Astrocyte of the hippocampus (primary cell): ENCODE results near the gene IRF2BP2.
"Not testable (repeated sequence)": the region's sequence is repeated elsewhere in the genome, so short reads cannot be mapped to it uniquely, and the experiment has no call there.

ENCODE experiments used
- DNase-seq: peaks from one replicate; pipeline ENCODE4 v3.0.0; 2011; ENCODE audit warnings: low read depth, low spot score

IRF2BP2 gene

DNA sequence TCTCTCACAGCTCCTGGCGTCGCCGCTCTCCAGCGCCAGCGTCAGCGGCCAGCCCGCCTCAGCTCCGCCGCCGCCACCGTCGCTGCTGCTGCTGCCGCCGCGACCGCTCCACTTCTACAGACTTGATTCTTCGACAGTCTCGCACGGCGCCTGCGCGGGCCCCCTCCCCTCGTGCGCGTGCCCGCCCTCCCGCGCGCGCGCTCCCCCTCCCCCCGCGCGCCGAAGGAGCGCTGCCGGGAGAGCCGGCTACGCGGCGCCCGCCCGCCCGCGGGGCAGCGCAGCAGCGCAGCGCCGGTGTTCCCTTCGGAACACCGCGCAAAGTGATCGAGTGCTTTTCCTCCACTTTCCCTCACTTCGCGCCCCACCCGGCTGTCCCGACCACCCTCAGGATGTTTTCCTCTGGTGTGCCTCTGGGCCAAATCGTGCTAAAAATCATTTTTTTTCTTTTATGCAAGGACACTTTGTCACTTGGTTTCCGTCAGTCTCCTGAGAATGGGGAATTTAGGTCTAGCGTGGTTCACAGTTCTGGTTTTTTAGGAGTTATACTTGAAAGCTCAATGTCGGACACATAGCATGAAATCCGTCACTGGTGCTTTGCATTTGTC is at the start of gene IRF2BP2:
Gene IRF2BP2 (minus strand): TSS at position 118 of the 605 bp plus-strand sequence. CDS start 684 bp downstream, outside the sequence.
- peak; percentile 96 for DNase-seq

DNA sequence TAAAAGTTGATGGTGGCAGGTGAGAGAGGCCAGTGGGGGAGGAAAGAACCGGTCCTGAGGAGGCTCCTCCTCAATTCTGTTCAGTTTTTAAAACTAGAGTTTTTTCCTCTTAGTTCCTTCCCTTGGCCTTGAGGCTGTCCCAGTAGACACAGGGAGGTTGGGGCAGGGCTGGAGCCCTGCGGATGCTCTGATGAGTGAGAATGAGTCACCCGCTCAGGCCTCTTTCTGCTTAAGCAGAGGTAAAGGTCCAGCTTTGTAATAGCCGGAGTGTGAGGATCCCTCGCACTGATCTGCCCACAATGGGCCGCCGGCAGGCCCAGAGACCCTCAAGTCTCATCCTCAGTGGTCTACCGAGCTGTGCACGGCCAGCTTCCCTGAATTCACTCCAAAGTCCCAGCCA is 49.6 kb upstream of the IRF2BP2 start:
- DNase-seq: peak; percentile 71

DNA sequence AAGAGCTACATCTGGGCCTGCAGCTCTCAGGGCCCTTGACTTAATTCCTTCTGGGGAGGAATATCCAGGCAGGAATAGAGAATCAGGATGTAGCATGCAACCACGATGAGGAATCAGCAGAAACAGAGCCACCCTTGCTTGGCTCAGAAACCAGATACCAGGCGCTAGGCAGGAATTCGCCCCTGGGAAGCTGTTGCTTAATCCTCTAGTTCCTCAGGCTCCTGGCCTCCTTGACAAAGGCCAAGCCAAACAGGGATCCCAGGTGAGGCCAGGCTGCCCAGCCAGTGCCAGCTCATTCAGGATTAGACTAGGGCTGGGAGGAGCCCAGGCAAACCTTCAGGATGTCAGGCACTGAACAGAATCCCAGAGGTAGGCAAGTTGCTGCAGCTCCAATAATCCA is 48.2 kb upstream of the IRF2BP2 start:
- DNase-seq: peak; percentile 45

DNA sequence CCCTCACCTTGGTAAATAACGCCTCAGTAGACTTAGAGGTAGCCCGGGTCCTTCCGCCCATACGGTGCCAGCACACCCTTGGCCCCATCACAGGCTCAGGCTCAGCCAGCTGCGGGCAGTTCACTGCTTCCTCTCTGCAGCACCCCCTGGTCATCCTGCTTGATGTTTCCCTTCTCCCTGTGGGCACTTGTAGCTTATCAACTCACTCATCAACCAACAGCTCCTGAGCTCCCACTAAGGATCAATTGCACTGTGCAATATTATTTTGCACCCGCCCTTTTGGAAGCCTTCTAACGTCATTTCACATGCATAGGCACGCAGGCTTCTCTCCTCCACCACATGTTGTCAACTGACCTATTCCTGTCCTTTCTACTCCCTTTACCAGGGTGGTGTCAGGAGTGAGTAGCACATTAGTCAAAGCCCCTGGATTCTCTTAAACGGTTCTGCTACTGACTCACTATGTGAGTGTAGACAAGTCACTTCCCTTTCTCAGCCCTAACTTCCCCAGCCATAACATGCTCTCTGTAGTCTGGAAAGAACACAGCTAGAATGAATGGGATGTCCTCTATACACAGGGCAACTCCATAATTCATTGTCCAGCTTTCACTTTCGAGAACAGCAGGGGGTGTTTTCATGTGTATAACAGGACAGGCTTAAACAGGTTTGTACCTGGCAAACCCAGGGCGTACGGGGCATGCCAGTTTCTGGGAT is 47.1 kb upstream of the IRF2BP2 start:
- peak; percentile 41 for DNase-seq

DNA sequence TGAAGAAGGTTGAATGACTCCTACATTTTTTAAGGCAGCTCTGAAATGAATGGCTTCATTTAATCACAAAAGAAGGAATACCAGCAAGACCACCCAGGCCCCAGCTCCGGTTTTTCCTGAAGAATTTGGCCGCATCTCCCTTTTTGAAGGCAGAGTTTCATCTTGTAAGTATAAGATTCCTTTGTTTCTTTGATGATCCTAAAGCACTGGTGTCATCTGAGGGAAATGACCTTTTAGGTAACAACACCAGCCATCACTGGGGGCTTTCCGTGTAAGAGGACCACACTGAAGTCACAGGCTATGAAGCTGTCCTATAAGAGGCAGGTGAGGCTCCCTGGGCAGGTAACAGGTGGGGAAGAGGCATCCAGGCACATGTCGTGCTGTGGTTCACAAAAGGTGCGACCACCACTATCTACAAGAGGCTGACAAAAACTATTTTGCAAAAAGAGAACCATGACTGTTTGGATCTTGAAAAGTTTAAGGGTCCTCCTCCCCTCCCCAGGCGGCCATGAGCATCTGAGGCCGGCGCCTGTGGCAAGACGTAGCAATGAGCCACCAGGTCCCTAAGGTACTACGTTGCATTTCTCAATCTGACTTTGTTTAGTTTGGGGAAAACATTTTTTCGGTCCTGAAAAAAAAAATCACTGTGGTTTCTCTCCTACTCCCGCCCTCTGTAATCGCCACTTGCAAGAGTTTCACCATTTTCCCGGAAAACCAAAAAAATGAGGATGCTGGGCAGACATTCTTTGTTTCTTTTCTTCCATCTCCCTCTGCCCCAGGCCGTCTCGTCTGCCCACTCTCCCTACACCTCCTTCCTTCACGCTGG is 46.3 kb upstream of the IRF2BP2 start:
- DNase-seq: no peak

DNA sequence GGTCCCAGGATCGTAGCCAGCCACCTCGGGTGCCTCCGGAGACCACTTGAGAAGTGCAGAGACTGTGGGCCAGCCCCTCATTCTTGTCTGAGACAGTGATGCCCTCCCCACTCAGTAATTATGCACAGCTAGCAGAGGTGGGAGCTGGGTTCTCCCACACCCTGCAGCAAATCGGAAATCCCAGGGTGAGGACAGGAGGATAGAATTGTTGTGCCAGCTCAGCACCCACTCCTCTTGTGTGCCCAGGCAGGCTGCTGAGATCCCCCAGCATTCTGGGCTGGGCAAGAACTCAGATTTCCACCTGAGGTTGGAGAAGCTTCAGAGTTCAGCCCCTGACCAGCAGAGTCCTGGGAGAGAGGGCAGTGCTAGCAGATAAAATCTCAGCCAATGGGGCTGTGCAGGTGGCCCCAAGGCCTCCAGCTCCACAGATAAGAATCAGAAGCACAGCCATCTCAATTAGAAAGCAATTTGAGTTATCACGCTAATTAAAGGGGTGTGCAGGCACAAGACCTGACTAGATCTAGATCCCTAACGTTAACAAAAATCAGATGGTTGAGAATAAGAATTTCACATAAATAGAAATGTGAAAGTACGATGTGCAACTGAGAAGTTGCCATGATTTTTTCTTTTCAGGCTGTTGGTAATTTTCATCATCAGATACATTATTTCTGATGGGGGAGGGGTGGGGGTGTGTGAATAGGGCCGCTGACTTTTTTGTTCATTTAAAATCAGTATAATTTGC is 45.5 kb upstream of the IRF2BP2 start:
- DNase-seq: no peak

DNA sequence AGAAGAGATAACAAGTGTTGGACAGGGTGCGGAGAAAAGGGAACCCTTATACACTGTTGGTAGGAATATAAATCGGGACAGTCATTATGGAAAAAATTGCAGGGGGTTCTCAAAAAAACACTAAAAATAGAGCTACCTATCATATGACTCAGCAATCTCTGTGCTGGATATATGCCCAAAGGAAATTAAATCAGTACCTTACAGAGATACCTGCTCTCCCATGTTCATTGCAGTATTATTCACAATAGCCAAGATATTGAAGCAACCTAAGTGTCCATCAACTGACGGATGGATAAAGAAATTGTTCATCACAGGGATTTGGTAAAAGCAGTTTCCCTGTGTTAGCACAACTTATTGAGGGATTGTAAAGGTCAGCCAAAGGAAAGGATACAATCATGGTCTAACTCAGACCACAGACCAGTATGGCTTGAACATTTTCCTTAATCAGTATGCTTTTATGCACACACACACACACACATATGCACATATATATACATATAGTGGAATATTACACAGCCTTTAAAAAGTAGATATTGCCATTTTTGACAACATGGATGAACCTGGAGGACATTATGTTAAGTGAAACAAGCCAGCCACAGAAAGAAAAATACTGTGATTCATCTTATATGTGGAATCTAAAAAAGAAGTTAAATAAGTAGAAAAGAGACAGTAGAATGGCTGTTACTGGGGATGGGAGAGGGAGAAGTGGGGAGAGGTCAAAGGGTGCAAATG is 44.2 kb upstream of the IRF2BP2 start:
- DNase-seq: no peak

DNA sequence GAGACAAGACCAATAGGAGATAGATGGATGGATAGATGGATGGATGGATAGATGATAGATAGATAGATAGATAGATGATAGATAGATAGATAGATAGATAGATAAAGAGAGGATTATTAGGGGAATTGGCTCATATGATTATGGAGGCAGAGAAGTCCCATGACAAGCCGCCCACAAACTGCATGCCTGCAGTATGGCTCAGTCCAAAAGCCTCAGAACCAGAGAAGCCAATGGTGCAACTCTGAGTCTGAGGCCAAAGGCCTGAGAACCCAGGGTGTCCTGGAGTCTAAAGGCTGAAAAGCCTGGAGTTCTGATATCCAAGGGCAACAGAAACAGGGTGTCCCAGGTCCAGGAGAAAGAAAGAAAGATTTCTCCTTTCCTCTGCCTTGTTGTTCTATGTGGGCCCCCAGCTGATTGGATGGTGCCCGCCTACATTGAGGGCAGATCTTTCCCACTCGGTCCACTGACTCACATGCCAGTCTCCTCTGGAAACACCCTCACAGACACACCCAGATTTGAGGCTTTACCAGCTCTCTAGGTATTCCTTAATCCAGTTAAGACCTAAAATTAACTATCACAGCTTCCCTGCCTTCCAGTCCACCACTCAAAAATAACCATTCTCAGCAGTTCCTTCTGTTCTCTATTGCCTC is 39.6 kb upstream of the IRF2BP2 start:
- DNase-seq: no peak

DNA sequence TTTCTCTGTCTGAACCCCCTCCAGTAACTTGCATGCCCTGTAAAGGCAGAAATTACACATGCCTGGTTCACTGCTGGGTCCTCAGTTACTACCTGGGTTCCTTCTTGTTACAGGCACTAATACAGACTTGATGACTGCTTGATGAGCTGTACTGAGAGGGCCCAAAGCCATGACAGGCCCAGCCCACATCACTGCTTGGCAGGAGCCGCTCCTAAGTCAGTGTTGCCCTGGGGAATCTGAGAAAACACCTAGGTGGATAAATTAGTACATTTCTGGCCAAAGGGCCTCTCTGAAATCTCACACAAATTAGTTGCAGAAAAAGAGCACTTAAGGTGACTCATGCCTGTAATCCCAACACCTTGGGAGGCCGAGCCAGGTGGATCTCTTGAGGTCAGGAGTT is 37.8 kb upstream of the IRF2BP2 start:
- DNase-seq: peak; percentile 13

DNA sequence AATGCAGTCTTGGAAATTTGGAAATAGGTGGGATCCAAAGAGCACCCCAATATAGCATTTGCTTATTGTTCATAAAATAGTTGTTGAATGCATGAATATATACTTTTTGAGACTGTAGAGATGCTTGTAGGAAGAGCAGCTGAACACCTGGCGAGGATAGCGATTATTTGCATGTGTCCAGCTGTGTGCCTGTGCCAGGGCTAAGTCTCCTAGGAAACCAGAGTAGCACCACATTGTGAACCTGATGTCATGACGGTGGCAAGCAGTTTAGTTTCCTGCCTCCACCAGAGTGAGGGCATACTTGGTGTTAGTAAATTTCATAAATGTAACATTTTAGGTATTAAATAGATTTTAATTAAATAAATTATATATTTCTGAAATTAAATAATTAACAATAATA is 37.3 kb upstream of the IRF2BP2 start:
- DNase-seq: no peak

DNA sequence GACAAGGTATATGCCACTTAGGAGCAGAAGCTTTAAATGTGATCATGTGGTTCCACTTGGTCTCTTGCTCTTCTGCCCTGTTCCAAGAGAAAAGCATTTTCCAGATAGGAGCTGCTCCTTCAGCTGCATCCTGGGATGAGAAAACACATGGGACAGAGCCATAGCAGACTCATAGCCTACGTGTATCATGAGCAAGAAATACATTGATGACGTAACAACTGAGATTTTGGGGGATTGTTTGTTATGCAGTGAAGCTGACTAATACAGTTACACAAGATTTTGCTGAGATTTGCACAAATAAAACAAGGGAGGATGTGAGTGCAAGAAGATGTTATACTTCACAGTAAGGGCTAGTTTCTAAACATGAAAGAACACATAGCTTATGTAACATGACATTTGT is 36.0 kb upstream of the IRF2BP2 start:
- no peak for DNase-seq

DNA sequence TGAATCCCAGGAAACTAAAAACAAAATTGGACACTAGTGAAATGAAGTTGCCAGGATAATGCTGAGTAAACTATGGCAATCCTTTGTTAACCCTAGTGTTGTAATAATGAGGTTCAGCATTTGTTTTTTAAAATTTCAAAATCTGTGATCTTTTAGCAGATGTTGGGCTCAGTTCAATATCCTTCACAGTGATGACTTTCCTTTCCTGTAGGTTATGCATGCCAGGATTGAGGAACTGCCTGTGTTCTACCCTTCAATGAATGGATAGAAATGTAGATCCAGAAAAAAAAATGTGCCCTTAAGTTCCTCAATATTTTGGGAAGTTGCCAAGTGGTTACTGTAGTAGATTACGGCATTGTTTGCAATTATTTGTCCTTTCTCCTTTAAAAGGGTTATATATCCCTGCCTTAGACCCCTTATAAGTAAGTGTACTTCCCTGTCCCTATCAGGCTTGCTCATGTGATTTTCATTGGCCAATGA is 35.5 kb upstream of the IRF2BP2 start:
- DNase-seq: no peak

DNA sequence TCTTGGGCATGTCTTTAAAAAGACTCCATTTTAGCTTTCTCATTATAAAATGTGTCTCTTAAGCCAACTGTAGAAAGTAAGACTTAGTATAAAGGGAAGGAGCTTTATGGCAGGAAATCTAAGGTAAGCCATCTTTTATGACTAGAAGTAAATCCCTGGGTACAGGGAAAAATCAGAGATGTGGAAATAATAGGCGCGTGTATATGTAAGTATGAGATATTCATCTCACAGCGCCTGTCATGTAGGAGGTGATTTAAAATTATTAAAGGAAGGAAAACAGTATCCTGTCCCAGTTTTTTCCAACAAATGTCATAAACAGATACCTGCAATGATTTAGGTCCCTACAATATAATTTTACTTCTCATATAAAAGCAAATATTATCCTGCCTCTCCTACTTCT is 35.0 kb upstream of the IRF2BP2 start:
- no peak for DNase-seq

DNA sequence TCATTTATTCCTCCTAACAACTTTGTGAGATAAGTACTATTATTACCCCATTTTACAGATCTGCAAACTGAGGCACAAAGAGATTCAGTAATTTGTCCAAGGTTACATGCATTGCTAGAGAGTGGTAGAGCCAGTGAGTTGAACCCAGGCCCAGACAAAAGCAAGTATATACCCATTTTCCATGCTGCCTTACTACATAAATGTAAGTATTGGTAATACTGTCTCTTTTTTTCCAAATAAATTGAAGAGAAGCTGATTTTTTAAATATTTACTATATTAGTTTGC is 33.8 kb upstream of the IRF2BP2 start:
- DNase-seq: no peak

DNA sequence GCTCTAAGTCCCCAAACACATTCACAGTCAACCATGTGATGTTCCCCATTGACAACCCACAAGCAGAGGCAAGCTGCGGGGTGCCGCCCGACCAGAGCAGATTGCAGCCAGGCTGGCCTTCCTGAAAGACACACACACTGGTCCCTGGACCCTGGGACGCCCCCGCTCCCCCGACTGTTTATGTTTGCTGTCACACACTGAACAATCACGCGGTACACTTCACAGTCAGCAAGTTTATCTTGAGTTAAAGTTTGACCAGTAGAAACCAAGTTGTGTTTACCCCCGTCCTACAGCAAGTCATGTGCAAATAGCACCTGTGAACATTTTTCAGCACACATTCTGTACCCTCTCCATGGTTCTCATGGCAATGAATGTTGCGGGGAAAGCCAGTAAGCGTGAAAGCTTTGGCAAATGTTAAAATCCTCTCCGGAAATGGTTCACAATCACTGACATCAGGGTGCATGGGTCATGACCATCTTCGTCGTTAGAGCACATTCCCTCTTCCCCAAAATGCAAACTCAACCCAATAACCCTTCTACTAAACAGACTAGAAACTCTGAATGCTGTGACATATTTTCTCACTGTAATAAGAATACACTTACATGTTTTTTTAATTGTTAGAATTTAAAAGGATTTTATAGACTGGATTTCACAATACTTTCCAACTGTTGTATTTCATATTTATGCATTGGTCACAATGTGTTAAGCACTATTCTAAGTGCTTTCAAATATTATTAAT is 33.3 kb upstream of the IRF2BP2 start:
- no peak for DNase-seq

DNA sequence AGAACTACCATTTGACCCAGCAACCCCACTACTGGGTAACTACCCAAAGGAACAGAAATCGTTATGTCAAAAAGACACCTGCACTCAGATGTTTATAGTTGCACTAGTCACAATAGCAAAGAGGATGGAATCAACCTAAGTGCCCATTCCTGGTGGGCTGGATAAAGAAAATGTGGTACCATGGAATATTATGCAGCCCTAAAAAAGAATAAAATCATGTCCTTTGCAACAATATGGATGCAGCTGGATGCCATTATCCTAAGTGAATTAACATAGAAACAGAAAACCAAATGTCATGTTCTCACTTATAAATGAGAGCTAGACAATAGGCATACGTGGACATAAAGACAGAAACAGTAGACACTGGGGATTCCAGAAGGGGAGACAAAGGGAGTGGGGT is 32.5 kb upstream of the IRF2BP2 start:
- no peak for DNase-seq

DNA sequence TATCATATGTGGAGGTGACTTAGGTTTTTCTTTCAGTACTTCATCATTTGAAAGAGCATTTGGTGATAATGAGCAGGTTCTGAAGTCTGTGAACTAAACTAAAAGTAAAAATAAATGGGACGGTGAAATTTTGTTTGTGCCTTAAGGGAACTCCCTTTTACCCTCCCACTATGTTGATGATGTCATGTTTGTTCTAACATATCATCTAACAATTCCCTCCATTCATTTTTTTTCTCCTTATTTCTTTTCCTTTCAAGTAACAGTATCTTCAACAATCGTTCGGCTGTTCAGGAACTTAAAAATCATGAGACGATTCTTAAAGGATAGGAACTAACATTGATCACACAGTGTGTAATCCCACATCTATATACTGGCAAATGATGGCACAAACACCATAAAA is 30.0 kb upstream of the IRF2BP2 start:
- DNase-seq: no peak

DNA sequence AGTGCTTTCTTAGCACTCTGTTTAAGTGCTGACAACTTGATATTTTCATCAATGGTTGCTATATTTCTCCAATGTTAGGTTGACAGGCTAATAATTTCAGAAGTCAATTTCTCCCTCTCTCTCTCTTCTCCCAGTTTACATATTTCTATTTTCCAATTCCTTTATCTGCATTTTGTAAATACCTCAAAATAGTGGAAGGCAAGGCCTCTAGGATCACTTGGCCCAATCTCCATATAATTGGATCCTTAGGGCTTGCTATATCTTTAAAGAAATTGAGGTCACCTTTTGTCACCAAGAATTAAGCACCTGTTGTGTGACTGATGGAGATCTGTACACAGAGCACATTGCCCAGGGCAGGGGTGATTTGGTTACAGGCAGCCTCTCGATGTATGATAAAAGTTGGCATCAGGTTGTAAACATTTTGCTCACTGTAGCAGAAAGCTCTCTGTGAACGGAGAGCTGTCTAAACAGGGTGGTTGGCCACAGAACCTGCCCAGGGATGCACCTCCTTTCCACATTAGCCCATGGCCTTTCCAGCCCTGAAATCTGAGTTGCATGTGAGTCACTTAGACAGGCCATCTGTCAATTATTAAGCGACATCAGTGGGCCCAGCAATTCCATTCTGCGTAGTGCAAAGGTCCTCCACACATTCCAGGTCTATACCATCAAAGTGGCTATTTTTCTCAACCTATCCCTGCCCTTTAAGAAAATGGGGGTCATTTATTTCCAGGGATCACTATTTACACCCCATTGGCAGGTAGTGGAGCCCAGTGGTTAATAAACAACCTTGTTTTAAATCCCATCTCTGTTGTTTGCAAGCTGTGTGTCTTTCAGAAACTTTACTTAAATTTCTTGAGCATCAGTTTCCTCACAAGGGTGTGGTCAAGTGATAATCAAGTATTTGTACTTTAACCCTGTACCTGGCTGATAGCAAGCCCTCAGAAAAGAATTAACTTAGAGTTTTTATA is 29.1 kb upstream of the IRF2BP2 start:
- no peak for DNase-seq

DNA sequence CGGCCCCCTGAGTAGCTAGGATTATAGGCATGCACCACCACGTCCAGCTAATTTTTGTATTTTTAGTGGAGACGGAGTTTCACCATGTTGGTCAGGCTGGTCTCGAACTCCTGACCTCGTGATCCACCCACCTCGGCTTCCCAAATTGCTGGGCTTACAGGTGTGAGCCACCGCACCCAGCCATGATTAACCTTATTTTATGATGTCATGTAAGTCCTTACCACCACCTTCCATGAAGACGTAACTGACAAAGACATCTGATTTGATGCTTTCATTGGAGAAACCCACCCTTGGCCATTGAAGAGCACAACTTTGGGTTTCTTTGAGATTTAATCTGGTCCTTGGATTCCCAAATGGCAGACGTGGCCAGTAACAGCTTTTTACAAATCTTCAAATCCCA is 24.9 kb upstream of the IRF2BP2 start:
- DNase-seq: not testable (repeated sequence)
